Measurements from ENCODE around the gene TXNRD3. TPM values are rescaled to one million over a fixed set of nuclear protein-coding genes. Genes with fewer than 3 reads are reported as not detected.

The TXNRD3 gene
- total RNA-seq, 1 experiment from 2014 or later: 8.1 TPM

DNA sequence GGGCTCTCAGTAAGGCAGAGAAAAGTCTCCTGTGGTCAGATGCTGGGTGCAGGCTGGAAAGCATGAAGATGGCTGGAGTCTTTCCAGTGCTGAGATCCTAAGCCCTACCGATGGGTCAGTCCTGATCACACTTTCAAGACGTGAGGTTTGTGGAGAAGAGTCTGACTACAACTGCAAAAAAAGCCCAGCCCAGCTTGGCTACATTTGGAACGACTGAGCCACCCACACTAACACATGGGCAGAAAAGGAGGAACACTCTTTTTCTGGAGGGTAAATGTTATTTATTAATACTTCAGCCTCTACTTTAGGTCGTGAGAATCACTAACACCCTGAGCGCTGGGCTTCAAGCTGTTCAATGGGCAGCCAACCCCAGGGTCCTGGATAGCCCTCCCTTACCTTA, 74.2 kb downstream of the TXNRD3 start:
- Histone ChIP-seq H3K14ac (ENCODE audit: insufficient read depth, low read length) (no peak overlapping the region), H2BK15ac (ENCODE audit: low read depth, low read length) (no peak overlapping the region), H3K27ac (ENCODE audit: insufficient read length, low read depth, low read length) (no peak overlapping the region), H2BK120ac (ENCODE audit: low read depth, low read length, poor library complexity, severe bottlenecking) (no peak overlapping the region), H3K23ac (ENCODE audit: insufficient read length, low read depth, low read length) (no peak overlapping the region), H3K4me1 (ENCODE audit: insufficient read depth, low read length) (no peaks in the 10 kb centered on the region), H3K23me2 (ENCODE audit: insufficient read length, low read depth, low read length, poor library complexity, severe bottlenecking) (no peaks in the 10 kb centered on the region), H3K9ac (ENCODE audit: extremely low read depth, insufficient read length, low read length) (no peak overlapping the region), H3K9me3 (ENCODE audit: control insufficient read depth, low read depth, low read length) (no peaks in the 10 kb centered on the region), H3K27me3 (ENCODE audit: insufficient read depth, low read length) (no peaks in the 10 kb centered on the region), H3K79me2 (ENCODE audit: insufficient read depth, low read length) (no peaks in the 10 kb centered on the region), H3T11ph (ENCODE audit: low read length) (no peak overlapping the region), H3K79me1 (ENCODE audit: insufficient read depth, low read depth, low read length, poor library complexity, severe bottlenecking) (no peaks in the 10 kb centered on the region), H3K56ac (ENCODE audit: insufficient read length, low read depth, low read length) (no peak overlapping the region), H4K91ac (ENCODE audit: insufficient read length, low read depth, low read length) (no peak overlapping the region), H2BK5ac (ENCODE audit: insufficient read length, low read length) (no peak overlapping the region), H2BK20ac (ENCODE audit: low read depth, low read length, poor library complexity, severe bottlenecking) (no peak overlapping the region), H2BK12ac (ENCODE audit: insufficient read length, low read depth, low read length) (no peak overlapping the region), H3K4ac (ENCODE audit: low read depth, low read length) (no peak overlapping the region), H3K4me2 (ENCODE audit: insufficient read depth, insufficient read length, low read length) (no peak overlapping the region), H2AFZ (ENCODE audit: low read length) (no peak overlapping the region), H2AK5ac (ENCODE audit: insufficient read length, low read length) (no peak overlapping the region), H4K20me1 (ENCODE audit: control insufficient read depth, insufficient read depth, insufficient read length) (no peaks in the 10 kb centered on the region), H4K8ac (replicated peaks; ENCODE audit: insufficient read length, low read depth, low read length) (no peak overlapping the region), H4K5ac (ENCODE audit: insufficient read length, low read depth, low read length) (no peak overlapping the region), H3K18ac (ENCODE audit: insufficient read length, low read depth, low read length) (no peak overlapping the region)
- no CpG with 5 or more reads among the region's 5 CpGs for WGBS (ENCODE audit: extremely low coverage, insufficient read length, low lambda C conversion rate)
- H3K27me3 Mint-ChIP-seq (ENCODE audit: low read depth): peaks cover 8% of the 10 kb centered on the region; the same call in 1 of the 2 replicates
- peaks cover 0 to 4% of the 10 kb centered on the region in 2 experiments; a peak in 2 of 5 replicates for H3K9me3 Mint-ChIP-seq
- H3K36me3 Mint-ChIP-seq (ENCODE audit: insufficient read depth in 1 of 3, low read depth in 3 of 3): no peaks in the 10 kb centered on the region
- H3K4me3 Mint-ChIP-seq: no peak overlapping the region
- DNase-seq: no peak
- no peak overlapping the region for H3K27ac Mint-ChIP-seq
- peaks cover 0 to 3% of the 10 kb centered on the region in 2 experiments; a peak in 2 of 4 replicates for H3K4me1 Mint-ChIP-seq
- no peak for TF ChIP-seq CTCF (conservative IDR thresholded peaks at IDR 0.05)

Measured in H9 (cell line).